ENCODE results near the gene TNS3. TPM values are rescaled to one million over a fixed set of nuclear protein-coding genes. Genes with fewer than 3 reads are reported as not detected.
A peak's percentile ranks its signal among the peaks of the same experiment; 100 is the strongest.

The TNS3 gene
- total RNA-seq, 4 donors from 2014 or later: 34.6 to 52.5 (median 48.6) TPM

DNA sequence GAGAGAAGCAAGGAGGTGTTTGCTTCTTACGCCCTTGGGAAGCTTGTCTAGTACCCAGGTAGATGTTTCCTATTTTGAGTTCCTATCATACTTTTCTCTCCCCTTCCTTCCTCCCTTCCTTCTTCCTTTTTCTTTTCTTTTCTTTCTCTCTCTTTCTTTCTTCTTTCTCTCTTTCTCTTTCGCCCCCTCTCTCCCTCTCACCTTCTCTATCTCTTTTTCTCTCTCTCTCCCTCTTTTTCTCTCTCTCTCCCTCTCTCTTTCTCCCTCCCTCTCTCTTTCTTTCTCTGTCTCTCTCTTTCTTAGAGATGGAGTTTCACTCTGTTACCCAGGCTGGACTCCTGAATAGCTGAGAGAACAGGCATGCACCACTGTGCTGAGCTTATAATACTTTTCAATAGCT, 322.2 kb downstream of the TNS3 start:
- no peaks in the 10 kb centered on the region for H3K27me3 ChIP-seq
- intact Hi-C loops (cut with DNase I): loop anchor here (10.0 kb wide), 3 partner anchors 175 to 485 kb away; no protein-coding TSS in a partner anchor

DNA sequence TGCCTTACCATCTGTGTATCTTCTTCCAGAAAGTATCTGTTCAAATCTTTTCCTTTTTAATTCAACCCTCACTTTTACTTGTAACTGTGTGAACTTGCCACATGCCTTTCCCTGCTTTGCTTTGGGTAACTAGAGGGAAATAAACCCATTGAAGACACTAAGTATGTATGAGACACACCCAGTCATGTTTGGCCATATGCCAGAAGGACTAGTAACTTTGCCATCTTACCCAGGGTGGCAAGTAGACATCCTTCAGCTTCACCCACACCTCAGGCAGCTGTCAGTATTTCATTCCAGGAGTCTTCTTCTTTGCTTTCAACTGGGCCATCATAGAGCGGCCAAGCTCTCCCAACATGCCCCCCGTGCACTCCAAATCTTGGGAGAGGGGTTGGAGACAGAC, 323.1 kb downstream of the TNS3 start:
- Histone ChIP-seq H3K27ac (replicated peaks in 1 of 4) (peak overlapping the region; percentile 20 to 59 (median 40)), H3K36me3 (no peaks in the 10 kb centered on the region), H3K4me1 (peaks cover 7 to 30% (median 23%) of the 10 kb centered on the region in 4 donors), H3K27me3 (no peaks in the 10 kb centered on the region), H3K9me3 (no peaks in the 10 kb centered on the region), H3K4me3 (no peak overlapping the region)
- DNase-seq (ENCODE audit: extremely low spot score): no peak
- 100% methylated on average over 2 of the region's 2 CpGs for WGBS
- intact Hi-C loops (cut with DNase I): loop anchor here (10.0 kb wide), 2 partner anchors 174 to 484 kb away; no protein-coding TSS in a partner anchor
- no peak for TF ChIP-seq EP300 (IDR thresholded peaks at IDR 0.05)

More for the DNA sequence above, 322.2 kb downstream of the TNS3 start:
- Histone ChIP-seq H3K4me1 (peaks cover 5 to 23% (median 16%) of the 10 kb centered on the region in 4 donors), H3K36me3 (no peaks in the 10 kb centered on the region), H3K27ac (replicated peaks in 1 of 4) (no peak overlapping the region), H3K9me3 (no peaks in the 10 kb centered on the region), H3K4me3 (no peak overlapping the region)
- no peak for DNase-seq (ENCODE audit: extremely low spot score)
- WGBS: 100% methylated on average over 2 of the region's 2 CpGs
- TF ChIP-seq CTCF (IDR thresholded peaks at IDR 0.05) (no peak), POLR2A (IDR thresholded peaks at IDR 0.05; ENCODE audit: low read depth) (no peak), EP300 (IDR thresholded peaks at IDR 0.05) (no peak), POLR2AphosphoS5 (IDR thresholded peaks at IDR 0.05) (no peak)

DNA sequence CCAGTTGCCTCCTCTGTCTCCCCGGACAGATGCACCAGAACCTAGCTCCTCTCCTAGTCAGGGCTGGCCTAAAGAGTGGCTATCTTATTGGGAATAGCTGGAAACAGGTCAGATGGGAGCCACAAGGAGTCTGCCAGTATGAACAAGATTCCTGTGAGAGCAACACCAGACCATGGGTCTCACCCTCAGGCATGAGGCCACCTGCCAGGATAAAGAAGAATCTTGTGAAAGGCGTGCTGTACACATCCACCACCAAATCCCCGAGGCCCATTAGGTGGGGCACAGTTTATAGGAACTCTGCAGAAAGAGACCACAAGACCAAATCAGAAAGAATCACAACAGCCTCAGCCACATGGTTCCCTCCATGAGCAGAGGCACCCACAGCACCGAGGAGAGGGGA, 325.9 kb downstream of the TNS3 start:
- Histone ChIP-seq H3K27ac (replicated peaks in 1 of 4) (no peak overlapping the region), H3K36me3 (no peaks in the 10 kb centered on the region), H3K9me3 (no peaks in the 10 kb centered on the region), H3K4me1 (peaks cover 13 to 37% (median 30%) of the 10 kb centered on the region in 4 donors), H3K27me3 (no peaks in the 10 kb centered on the region), H3K4me3 (no peak overlapping the region)
- intact Hi-C loops (cut with DNase I): loop anchor here (10.0 kb wide), 2 partner anchors 171 to 481 kb away; no protein-coding TSS in a partner anchor
- no peak for DNase-seq (ENCODE audit: extremely low spot score)
- 83% methylated on average over 4 of the region's 4 CpGs for WGBS
- no peak for TF ChIP-seq EP300 (IDR thresholded peaks at IDR 0.05)
- no peak for TF ChIP-seq POLR2AphosphoS5 (IDR thresholded peaks at IDR 0.05)
- TF ChIP-seq CTCF (IDR thresholded peaks at IDR 0.05): no peak

DNA sequence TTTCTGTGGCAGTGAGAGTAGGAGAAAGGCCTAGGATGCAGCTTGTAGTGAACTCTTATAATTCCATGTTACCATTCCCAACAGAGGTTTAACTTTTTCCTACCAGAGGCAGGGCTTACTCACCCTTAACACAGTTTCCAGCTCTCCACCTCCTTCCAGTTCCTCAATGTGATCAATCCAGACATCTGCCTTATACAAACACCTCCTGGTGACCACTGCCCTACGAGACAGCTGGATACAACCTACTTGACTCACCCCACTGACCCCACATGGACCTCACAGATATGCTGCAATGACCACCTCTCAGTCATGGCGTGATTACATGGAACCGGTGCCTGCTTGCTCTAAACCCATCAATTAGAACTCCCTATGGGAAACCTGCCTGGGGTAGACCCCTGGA, 326.5 kb downstream of the TNS3 start:
- TF ChIP-seq EP300 (IDR thresholded peaks at IDR 0.05) (no peak), CTCF (IDR thresholded peaks at IDR 0.05) (no peak), POLR2AphosphoS5 (IDR thresholded peaks at IDR 0.05) (no peak), POLR2A (IDR thresholded peaks at IDR 0.05; ENCODE audit: low read depth) (no peak)
- Histone ChIP-seq H3K27ac (replicated peaks in 1 of 4) (no peak overlapping the region), H3K4me3 (no peak overlapping the region), H3K27me3 (no peaks in the 10 kb centered on the region), H3K9me3 (no peaks in the 10 kb centered on the region), H3K36me3 (no peaks in the 10 kb centered on the region), H3K4me1 (peaks cover 13 to 37% (median 30%) of the 10 kb centered on the region in 4 donors)
- 94% methylated on average over 2 of the region's 3 CpGs for WGBS
- no peak for DNase-seq (ENCODE audit: extremely low spot score)
- intact Hi-C loops (cut with DNase I): loop anchor here (2.0 to 10.0 kb wide), 3 partner anchors 73 to 481 kb away; no protein-coding TSS in a partner anchor

GRCh38 chr7:47255007-47255406, 326.9 kb downstream of the TNS3 start:
- TF ChIP-seq CTCF (IDR thresholded peaks at IDR 0.05) (no peak), POLR2A (IDR thresholded peaks at IDR 0.05; ENCODE audit: low read depth) (no peak), EP300 (IDR thresholded peaks at IDR 0.05) (no peak), POLR2AphosphoS5 (IDR thresholded peaks at IDR 0.05) (no peak)
- intact Hi-C loops (cut with DNase I): loop anchor here (2.0 to 10.0 kb wide), 3 partner anchors 72 to 480 kb away; no protein-coding TSS in a partner anchor
- Histone ChIP-seq H3K27ac (replicated peaks in 1 of 4) (peak overlapping the region in 3 of 4 donors; percentile 86 to 92 (median 91)), H3K4me3 (no peak overlapping the region), H3K27me3 (no peaks in the 10 kb centered on the region), H3K4me1 (peaks cover 13 to 37% (median 30%) of the 10 kb centered on the region in 4 donors), H3K9me3 (no peaks in the 10 kb centered on the region), H3K36me3 (no peaks in the 10 kb centered on the region)
- WGBS: 91% methylated on average over 5 of the region's 7 CpGs
- DNase-seq (ENCODE audit: extremely low spot score): no peak
